Esophagus muscularis mucosa (tissue), 4 donors: Measurements from ENCODE around the gene KCNQ5. TPM values are rescaled to one million over a fixed set of nuclear protein-coding genes. Genes with fewer than 3 reads are reported as not detected.

ENCODE experiments used
- DNase-seq: peaks from one replicate; pipeline ENCODE4 v3.0.0-alpha.2; 2017; ENCODE audit errors: extremely low spot score
- H3K27ac ChIP-seq, 4 donors: fragments of 200-600 bp; sonication (generic); replicated peaks in 1 of 4; 1 replicate in 3 of 4; 2 replicates in 1 of 4; pipeline ENCODE4 v1.5.1; 2016 to 2019; ENCODE audit warnings: mild to moderate bottlenecking in 1 of 4
- H3K27me3 ChIP-seq, 4 donors: fragments of 200-600 bp; sonication (generic); one replicate each; pipeline versions ENCODE4 v1.5.1 to v1.6.0; 2016 to 2019
- H3K36me3 ChIP-seq, 4 donors: fragments of 200-600 bp; sonication (generic); one replicate each; pipeline ENCODE4 v1.5.1; 2016 to 2019
- H3K4me1 ChIP-seq, 4 donors: fragments of 200-600 bp; sonication (generic); one replicate each; pipeline ENCODE4 v1.5.1; 2016 to 2019
- H3K4me3 ChIP-seq, 4 donors: fragments of 200-600 bp; sonication (generic); 1 replicate in 2 of 4; 2 replicates in 2 of 4; pipeline ENCODE4 v1.5.1; 2016 to 2019; ENCODE audit warnings: mild to moderate bottlenecking in 4 of 4, moderate library complexity in 1 of 4
- H3K9me3 ChIP-seq, 4 donors: fragments of 200-600 bp; sonication (generic); 1 replicate in 3 of 4; 2 replicates in 1 of 4; pipeline ENCODE4 v1.5.1; 2016 to 2019
- EP300 ChIP-seq: sonication (generic); formaldehyde crosslinking; IDR thresholded peaks from one replicate; pipeline ENCODE4 v1.6.1; 2017; ENCODE audit warnings: antibody characterized with exemption
- POLR2A ChIP-seq: fragments of 450-650 bp; IDR thresholded peaks from one replicate; pipeline ENCODE4 v1.6.1; 2017; ENCODE audit warnings: antibody characterized with exemption, moderate library complexity, mild to moderate bottlenecking, low read depth
- POLR2AphosphoS5 ChIP-seq, 2 donors: sonication (generic); formaldehyde crosslinking; IDR thresholded peaks; one replicate each; pipeline ENCODE4 v1.6.1; 2017; ENCODE audit warnings: antibody characterized with exemption in 2 of 2
- WGBS: methylation state at CpG from one replicate; pipeline ENCODE4 v1.1.5; 2018; 5-methylcytosine and 5-hydroxymethylcytosine counted together
- intact Hi-C: fragments of 100-400 bp; cut with DNase I; formaldehyde crosslinking; loops from one replicate; pipeline ENCODE4 v1.15.1; 2023
- total RNA-seq, 4 donors: library from RNA; depleted of rRNA; stranded (reverse); fragments of >200 nt; gene quantifications; one replicate each; pipeline versions ENCODE4 v1.1.0 to v1.2.1, GENCODE V29; 2016
- TF ChIP-seq, protein P1 (sequence below), 3 experiments: fragments of 200-600 bp in 2 of 3; fragments of 450-650 bp in 1 of 3; sonication (generic) in 2 of 3; IDR thresholded peaks; one replicate each; pipeline ENCODE4 v1.5.1; 2017 to 2019; ENCODE audit warnings: antibody characterized with exemption in 3 of 3, mild to moderate bottlenecking in 2 of 3, moderate library complexity in 1 of 3

KCNQ5 gene
- total RNA-seq, 4 donors from 2014 or later: 1.2 to 2.2 (median 1.8) TPM

- no peak overlapping the region for H3K27ac ChIP-seq
- TF ChIP-seq, protein P1, sequence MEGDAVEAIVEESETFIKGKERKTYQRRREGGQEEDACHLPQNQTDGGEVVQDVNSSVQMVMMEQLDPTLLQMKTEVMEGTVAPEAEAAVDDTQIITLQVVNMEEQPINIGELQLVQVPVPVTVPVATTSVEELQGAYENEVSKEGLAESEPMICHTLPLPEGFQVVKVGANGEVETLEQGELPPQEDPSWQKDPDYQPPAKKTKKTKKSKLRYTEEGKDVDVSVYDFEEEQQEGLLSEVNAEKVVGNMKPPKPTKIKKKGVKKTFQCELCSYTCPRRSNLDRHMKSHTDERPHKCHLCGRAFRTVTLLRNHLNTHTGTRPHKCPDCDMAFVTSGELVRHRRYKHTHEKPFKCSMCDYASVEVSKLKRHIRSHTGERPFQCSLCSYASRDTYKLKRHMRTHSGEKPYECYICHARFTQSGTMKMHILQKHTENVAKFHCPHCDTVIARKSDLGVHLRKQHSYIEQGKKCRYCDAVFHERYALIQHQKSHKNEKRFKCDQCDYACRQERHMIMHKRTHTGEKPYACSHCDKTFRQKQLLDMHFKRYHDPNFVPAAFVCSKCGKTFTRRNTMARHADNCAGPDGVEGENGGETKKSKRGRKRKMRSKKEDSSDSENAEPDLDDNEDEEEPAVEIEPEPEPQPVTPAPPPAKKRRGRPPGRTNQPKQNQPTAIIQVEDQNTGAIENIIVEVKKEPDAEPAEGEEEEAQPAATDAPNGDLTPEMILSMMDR (IDR thresholded peaks at IDR 0.05): no peak
- TF ChIP-seq POLR2A: no peak
- TF ChIP-seq POLR2AphosphoS5 (IDR thresholded peaks at IDR 0.05): no peak
- no peak for TF ChIP-seq EP300
- H3K4me1 ChIP-seq: peaks cover 0 to 10% (median 0%) of the 10 kb centered on the region in 4 donors
- no peak for DNase-seq
- H3K36me3 ChIP-seq: no peaks in the 10 kb centered on the region
- intact Hi-C loops: no loop called here
- H3K9me3 ChIP-seq: no peaks in the 10 kb centered on the region
- no peaks in the 10 kb centered on the region for H3K27me3 ChIP-seq
- 79% methylated on average over 1 of the region's 1 CpG for WGBS
- no peak overlapping the region for H3K4me3 ChIP-seq
Observed at GRCh38 chr6:72913797-72914196, 291.9 kb downstream of the KCNQ5 start.

GRCh38 chr6:72916298-72916697 lies 294.4 kb downstream of the KCNQ5 start:
- TF ChIP-seq EP300 (no peak), POLR2A (no peak), POLR2AphosphoS5 (IDR thresholded peaks at IDR 0.05) (no peak)
- TF ChIP-seq, protein P1 (IDR thresholded peaks at IDR 0.05): no peak
- Histone ChIP-seq H3K36me3 (no peaks in the 10 kb centered on the region), H3K27me3 (no peaks in the 10 kb centered on the region), H3K4me3 (no peak overlapping the region), H3K4me1 (peaks cover 0 to 10% (median 0%) of the 10 kb centered on the region in 4 donors), H3K9me3 (no peaks in the 10 kb centered on the region), H3K27ac (no peak overlapping the region)
- no peak for DNase-seq
- 77% methylated on average over 6 of the region's 6 CpGs for WGBS
- intact Hi-C loops: no loop called here

- WGBS: 89% methylated on average over 1 of the region's 1 CpG
- peaks cover 0 to 10% (median 0%) of the 10 kb centered on the region in 4 donors for H3K4me1 ChIP-seq
- H3K4me3 ChIP-seq: no peak overlapping the region
- no peak for DNase-seq
- intact Hi-C loops: no loop called here
- H3K27ac ChIP-seq: no peak overlapping the region
- no peaks in the 10 kb centered on the region for H3K36me3 ChIP-seq
- TF ChIP-seq POLR2A: no peak
- TF ChIP-seq POLR2AphosphoS5 (IDR thresholded peaks at IDR 0.05): no peak
- TF ChIP-seq EP300: no peak
- TF ChIP-seq, protein P1 (IDR thresholded peaks at IDR 0.05): no peak
- H3K9me3 ChIP-seq: no peaks in the 10 kb centered on the region
- H3K27me3 ChIP-seq: no peaks in the 10 kb centered on the region
Observed at GRCh38 chr6:72916906-72917305, 295.0 kb downstream of the KCNQ5 start.

- Histone ChIP-seq H3K4me3 (no peak overlapping the region), H3K9me3 (no peaks in the 10 kb centered on the region), H3K27me3 (no peaks in the 10 kb centered on the region), H3K4me1 (peaks cover 0 to 22% (median 13%) of the 10 kb centered on the region in 4 donors), H3K27ac (no peak overlapping the region), H3K36me3 (no peaks in the 10 kb centered on the region)
- intact Hi-C loops: no loop called here
- TF ChIP-seq POLR2A (no peak), POLR2AphosphoS5 (IDR thresholded peaks at IDR 0.05) (no peak), EP300 (no peak)
- TF ChIP-seq, protein P1 (IDR thresholded peaks at IDR 0.05): no peak
- DNase-seq: no peak
- WGBS: 97% methylated on average over 1 of the region's 1 CpG
Observed at GRCh38 chr6:72922401-72922800, 300.5 kb downstream of the KCNQ5 start.

DNA sequence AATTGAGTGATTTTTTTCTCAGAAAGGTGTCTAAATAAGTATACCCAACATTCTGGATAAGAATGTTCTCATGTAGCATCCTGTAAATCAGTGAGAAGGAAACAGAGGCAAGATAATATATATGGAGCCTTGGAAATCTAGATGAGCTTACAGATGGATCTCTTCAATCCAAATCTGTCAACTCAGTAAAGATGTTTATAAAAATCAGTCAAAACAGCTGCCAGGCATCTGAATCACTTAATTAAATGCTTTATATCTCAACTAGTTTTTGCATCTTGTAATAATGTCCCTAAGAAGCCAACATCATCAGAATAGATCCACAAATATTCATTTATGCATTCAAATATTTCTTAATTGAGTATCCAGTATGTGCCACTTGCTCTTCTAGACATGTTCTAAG lies 303.3 kb downstream of the KCNQ5 start:
- no peak for DNase-seq
- intact Hi-C loops: no loop called here
- no peak overlapping the region for H3K27ac ChIP-seq
- peaks cover 0 to 38% (median 20%) of the 10 kb centered on the region in 4 donors for H3K4me1 ChIP-seq
- no peaks in the 10 kb centered on the region for H3K9me3 ChIP-seq
- H3K36me3 ChIP-seq: no peaks in the 10 kb centered on the region
- no peak overlapping the region for H3K4me3 ChIP-seq
- H3K27me3 ChIP-seq: no peaks in the 10 kb centered on the region
- TF ChIP-seq POLR2AphosphoS5 (IDR thresholded peaks at IDR 0.05) (no peak), POLR2A (no peak), EP300 (no peak)
- TF ChIP-seq, protein P1 (IDR thresholded peaks at IDR 0.05): no peak
